ENCODE measurements around the gene JKAMP.

The JKAMP gene

DNA sequence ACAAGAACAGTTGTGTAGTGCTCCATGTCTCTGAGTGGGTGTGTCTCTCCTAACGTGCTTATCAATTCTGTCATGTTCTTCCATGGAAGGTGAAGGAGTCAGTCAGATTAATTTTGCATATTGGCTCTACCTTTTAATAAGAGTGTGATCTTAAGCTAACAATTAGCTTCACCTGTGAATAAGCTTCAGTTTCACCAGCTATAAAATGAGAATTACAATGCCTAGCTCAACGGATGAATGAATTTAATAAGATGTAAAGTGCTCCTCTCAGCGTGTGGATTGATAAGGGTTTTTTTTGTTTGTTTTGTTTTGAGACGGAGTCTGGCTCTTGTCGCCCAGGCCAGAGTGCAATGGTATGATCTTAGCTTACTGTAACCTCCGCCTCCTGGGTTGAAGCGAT, 59.6 kb downstream of the JKAMP start:
- no peak for DNase-seq

DNA sequence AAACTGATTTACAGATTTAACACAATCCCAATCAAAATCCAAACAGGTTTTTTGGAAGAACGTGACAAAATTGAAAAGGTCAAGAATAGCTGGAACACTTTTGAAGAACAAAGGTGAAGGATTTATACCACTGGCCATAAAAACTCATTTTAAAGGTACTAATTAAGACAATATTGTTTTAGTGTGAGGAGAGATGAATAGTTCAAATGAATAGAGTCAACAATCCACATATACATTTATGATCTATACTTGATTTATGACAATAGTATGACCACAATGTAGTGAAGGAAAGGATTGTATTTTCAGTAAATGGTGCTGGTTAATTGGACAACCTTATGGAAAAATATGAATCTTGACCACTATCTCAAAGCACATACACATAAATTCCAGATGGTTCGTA, 63.0 kb downstream of the JKAMP start:
- no peak for DNase-seq

Data from CD4-positive, alpha-beta T cell treated with Interleukin-21 for 1 hour (primary cell).